ENCODE data around the gene ARAP1. TPM values are rescaled to one million over a fixed set of nuclear protein-coding genes. Genes with fewer than 3 reads are reported as not detected.

ARAP1 gene
- total RNA-seq, 1 experiment from 2014 or later = 26.4 TPM

- Histone ChIP-seq H3K4me1 (replicated peaks) (no peaks in the 10 kb centered on the region), H3K9me3 (replicated peaks) (no peaks in the 10 kb centered on the region), H3K27me3 (replicated peaks) (peaks cover 12% of the 10 kb centered on the region), H3K27ac (no peak overlapping the region), H3K4me3 (no peak overlapping the region), H3K36me3 (no peaks in the 10 kb centered on the region)
- no peak for DNase-seq (ENCODE audit: low read depth in 1 of 2, low spot score in 2 of 2)
Observed at GRCh38 chr11:72671152-72672099, 80.8 kb downstream of the ARAP1 start.

- Histone ChIP-seq H3K9me3 (replicated peaks) (no peaks in the 10 kb centered on the region), H3K36me3 (no peaks in the 10 kb centered on the region), H3K4me1 (replicated peaks) (no peaks in the 10 kb centered on the region), H3K27ac (no peak overlapping the region), H3K27me3 (replicated peaks) (peaks cover 12% of the 10 kb centered on the region), H3K4me3 (no peak overlapping the region)
- DNase-seq (ENCODE audit: low read depth in 1 of 2, low spot score in 2 of 2) = no peak
Observed at GRCh38 chr11:72670041-72670440, 82.2 kb downstream of the ARAP1 start.

GRCh38 chr11:72669527-72669926 lies 82.7 kb downstream of the ARAP1 start:
- Histone ChIP-seq H3K4me3 (no peak overlapping the region), H3K9me3 (replicated peaks) (no peaks in the 10 kb centered on the region), H3K36me3 (no peaks in the 10 kb centered on the region), H3K27ac (no peak overlapping the region), H3K27me3 (replicated peaks) (peaks cover 12% of the 10 kb centered on the region), H3K4me1 (replicated peaks) (no peaks in the 10 kb centered on the region)
- no peak for DNase-seq (ENCODE audit: low read depth in 1 of 2, low spot score in 2 of 2)

- DNase-seq (ENCODE audit: low read depth in 1 of 2, low spot score in 2 of 2) = no peak
- H3K27ac ChIP-seq = no peak overlapping the region
- peaks cover 8% of the 10 kb centered on the region for H3K27me3 ChIP-seq (replicated peaks)
- no peaks in the 10 kb centered on the region for H3K4me1 ChIP-seq (replicated peaks)
- H3K9me3 ChIP-seq (replicated peaks) = no peaks in the 10 kb centered on the region
- no peak overlapping the region for H3K4me3 ChIP-seq
- no peaks in the 10 kb centered on the region for H3K36me3 ChIP-seq
Observed at GRCh38 chr11:72668629-72669347, 83.4 kb downstream of the ARAP1 start.

GRCh38 chr11:72665911-72666472 lies 86.2 kb downstream of the ARAP1 start:
- no peak for DNase-seq (ENCODE audit: low read depth in 1 of 2, low spot score in 2 of 2)
- Histone ChIP-seq H3K4me3 (no peak overlapping the region), H3K27me3 (replicated peaks) (no peaks in the 10 kb centered on the region)

GRCh38 chr11:72662036-72662435 lies 90.2 kb downstream of the ARAP1 start:
- H3K4me1 ChIP-seq (replicated peaks) = no peaks in the 10 kb centered on the region
- H3K27ac ChIP-seq = no peak overlapping the region
- H3K36me3 ChIP-seq = no peaks in the 10 kb centered on the region
- no peak overlapping the region for H3K4me3 ChIP-seq
- no peak for DNase-seq (ENCODE audit: low read depth in 1 of 2, low spot score in 2 of 2)
- H3K9me3 ChIP-seq (replicated peaks) = no peaks in the 10 kb centered on the region
- no peaks in the 10 kb centered on the region for H3K27me3 ChIP-seq (replicated peaks)

More at GRCh38 chr11:72665911-72666472, 86.2 kb downstream of the ARAP1 start:
- H3K27ac ChIP-seq = no peak overlapping the region
- no peaks in the 10 kb centered on the region for H3K36me3 ChIP-seq
- H3K4me1 ChIP-seq (replicated peaks) = no peaks in the 10 kb centered on the region
- no peaks in the 10 kb centered on the region for H3K9me3 ChIP-seq (replicated peaks)

GRCh38 chr11:72661486-72661885 lies 90.7 kb downstream of the ARAP1 start:
- H3K36me3 ChIP-seq = no peaks in the 10 kb centered on the region
- DNase-seq (ENCODE audit: low read depth in 1 of 2, low spot score in 2 of 2) = no peak
- H3K27me3 ChIP-seq (replicated peaks) = no peaks in the 10 kb centered on the region
- no peaks in the 10 kb centered on the region for H3K4me1 ChIP-seq (replicated peaks)
- no peaks in the 10 kb centered on the region for H3K9me3 ChIP-seq (replicated peaks)
- H3K27ac ChIP-seq = no peak overlapping the region
- H3K4me3 ChIP-seq = no peak overlapping the region

GRCh38 chr11:72658989-72659640 lies 93.1 kb downstream of the ARAP1 start:
- Histone ChIP-seq H3K4me1 (replicated peaks) (no peaks in the 10 kb centered on the region), H3K36me3 (no peaks in the 10 kb centered on the region), H3K27me3 (replicated peaks) (no peaks in the 10 kb centered on the region), H3K27ac (no peak overlapping the region), H3K9me3 (replicated peaks) (no peaks in the 10 kb centered on the region), H3K4me3 (no peak overlapping the region)
- DNase-seq (ENCODE audit: low read depth in 1 of 2, low spot score in 2 of 2) = no peak

GRCh38 chr11:72657411-72658100 lies 94.7 kb downstream of the ARAP1 start:
- H3K9me3 ChIP-seq (replicated peaks) = no peaks in the 10 kb centered on the region

GRCh38 chr11:72655896-72656464 lies 96.2 kb downstream of the ARAP1 start:
- Histone ChIP-seq H3K9me3 (replicated peaks) (no peaks in the 10 kb centered on the region), H3K27ac (no peak overlapping the region), H3K36me3 (no peaks in the 10 kb centered on the region), H3K4me3 (no peak overlapping the region), H3K27me3 (replicated peaks) (no peaks in the 10 kb centered on the region), H3K4me1 (replicated peaks) (no peaks in the 10 kb centered on the region)
- DNase-seq (ENCODE audit: low read depth in 1 of 2, low spot score in 2 of 2) = no peak

More at GRCh38 chr11:72657411-72658100, 94.7 kb downstream of the ARAP1 start:
- Histone ChIP-seq H3K27me3 (replicated peaks) (no peaks in the 10 kb centered on the region), H3K4me3 (no peak overlapping the region), H3K4me1 (replicated peaks) (no peaks in the 10 kb centered on the region), H3K27ac (no peak overlapping the region), H3K36me3 (no peaks in the 10 kb centered on the region)
- no peak for DNase-seq (ENCODE audit: low read depth in 1 of 2, low spot score in 2 of 2)

- Histone ChIP-seq H3K36me3 (no peaks in the 10 kb centered on the region), H3K27me3 (replicated peaks) (no peaks in the 10 kb centered on the region), H3K9me3 (replicated peaks) (no peaks in the 10 kb centered on the region), H3K27ac (no peak overlapping the region), H3K4me3 (no peak overlapping the region), H3K4me1 (replicated peaks) (no peaks in the 10 kb centered on the region)
- DNase-seq (ENCODE audit: low read depth in 1 of 2, low spot score in 2 of 2) = no peak
Observed at GRCh38 chr11:72655014-72655413, 97.2 kb downstream of the ARAP1 start.

GRCh38 chr11:72653649-72654048 lies 98.6 kb downstream of the ARAP1 start:
- Histone ChIP-seq H3K27me3 (replicated peaks) (no peaks in the 10 kb centered on the region), H3K4me3 (no peak overlapping the region), H3K9me3 (replicated peaks) (no peaks in the 10 kb centered on the region), H3K36me3 (no peaks in the 10 kb centered on the region), H3K4me1 (replicated peaks) (no peaks in the 10 kb centered on the region), H3K27ac (no peak overlapping the region)
- no peak for DNase-seq (ENCODE audit: low read depth in 1 of 2, low spot score in 2 of 2)

All from SJSA1 (cell line).